ENCODE data around the gene PLEKHH1. TPM values are rescaled to one million over a fixed set of nuclear protein-coding genes. Genes with fewer than 3 reads are reported as not detected.

The PLEKHH1 gene
- total and polyA plus RNA-seq, 9 of the 15 experiments (the other 6 are each of a cell fraction or from before 2014, with no cell fraction given), result 0.76 to 5.9 (median 2.9) TPM

DNA sequence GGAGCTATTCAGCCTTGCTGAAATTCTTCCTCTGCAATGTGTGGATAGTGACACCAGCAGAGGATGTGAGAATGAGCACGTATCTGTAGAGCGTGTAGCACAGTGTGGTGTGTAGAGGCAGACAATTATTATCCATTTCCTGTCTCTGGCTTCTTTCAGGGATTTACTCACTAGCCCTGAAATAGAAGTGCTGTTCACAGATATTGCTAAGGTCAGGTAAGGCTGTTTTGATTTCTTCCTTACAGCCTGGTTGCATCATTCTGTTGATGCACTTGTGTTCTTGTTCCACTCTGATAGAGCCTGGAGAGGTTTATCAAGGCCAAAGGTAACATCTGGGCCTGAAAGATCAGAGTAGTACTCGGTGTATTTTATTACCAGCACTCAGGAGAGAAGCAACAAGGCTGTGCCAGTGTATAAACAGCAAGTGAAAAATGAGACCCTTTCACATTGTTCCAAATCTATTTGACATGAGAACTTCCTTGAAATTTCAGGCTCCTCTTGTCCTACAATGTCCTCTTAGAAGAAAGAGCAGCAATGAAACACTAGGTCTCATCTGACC lies 103.3 kb downstream of the PLEKHH1 start:
- FAIRE-seq (peak; percentile 86), ATAC-seq (peak; percentile 97), DNase-seq (ENCODE audit: extremely low read depth in 1 of 4, low spot score in 3 of 4) (peak; percentile 41 to 79 (median 60))
- ChIA-PET CTCF (ENCODE audit: low intra/inter-chr PET ratio) (no interaction called here), POLR2A (interaction anchor here (1.2 to 1.4 kb wide), 3 partner anchors 16 to 37 kb away, joined by 3 to 4 read pairs (median 3); partner anchors contain the start of gene PIGH)
- H3K36me3 ChIP-seq (ENCODE audit: control insufficient read depth, insufficient read depth, low read length), result peaks cover 3% of the 10 kb centered on the region; the same call in 1 of the 3 replicates
- intact Hi-C loops (cut with micrococcal nuclease) (loop anchor here (1.0 to 2.0 kb wide), 2 partner anchors 14 to 31 kb away; no protein-coding TSS in a partner anchor), in situ Hi-C loops (cut with MboI) (no loop called here)
- 7% methylated on average over 3 of the region's 3 CpGs for WGBS (ENCODE audit: insufficient coverage, low coverage, missing lambda C conversion rate)
- no peaks in the 10 kb centered on the region for H3K9me3 ChIP-seq (replicated peaks; ENCODE audit: control insufficient read depth, insufficient read depth, low read depth, low read length)
- no peaks in the 10 kb centered on the region for H3K9me1 ChIP-seq (ENCODE audit: control insufficient read depth, insufficient read depth, low read length)
- H2AFZ ChIP-seq (ENCODE audit: low read depth, low read length), result 0 out of 2 replicates have a peak overlapping the region, but pooled peaks have one; percentile 21
- peak overlapping the region; percentile 81; the same call in 2 of the 3 replicates for H3K27ac ChIP-seq (ENCODE audit: extremely low read depth, low read depth, low read length)
- peak overlapping the region in 1 of 2 experiments; percentile 61; a peak in 1 of 4 replicates for H3K9ac ChIP-seq (ENCODE audit: insufficient read depth in 1 of 2, low read depth in 2 of 2, low read length in 2 of 2)
- H3K4me2 ChIP-seq (ENCODE audit: insufficient read depth, low read length), result peak overlapping the region; percentile 50
- no peaks in the 10 kb centered on the region for H3K27me3 ChIP-seq (ENCODE audit: control insufficient read depth in 2 of 2, insufficient read depth in 2 of 2, low read length in 2 of 2)
- peaks cover 0 to 34% of the 10 kb centered on the region in 2 experiments; a peak in 3 of 5 replicates for H3K4me1 ChIP-seq (replicated peaks in 1 of 2; ENCODE audit: control insufficient read depth in 2 of 2, insufficient read depth in 2 of 2, low read length in 2 of 2)
- no peaks in the 10 kb centered on the region for H3K79me2 ChIP-seq (ENCODE audit: control insufficient read depth, insufficient read depth, low read length)
- no TSS peak for BruUV-seq (replicated peaks)
- H4K20me1 ChIP-seq (replicated peaks; ENCODE audit: control insufficient read depth, insufficient read depth, low read length), result no peaks in the 10 kb centered on the region
- no peak overlapping the region for H3K4me3 ChIP-seq
- TF ChIP-seq TRIM24 (IDR thresholded peaks at IDR 0.05), result peak; percentile 99
- no peak for TF ChIP-seq CBX8 (IDR thresholded peaks at IDR 0.05; ENCODE audit: borderline replicate concordance, extremely low read depth, low read depth, low read length, poor library complexity, severe bottlenecking)
- TF ChIP-seq SMARCC2 (IDR thresholded peaks at IDR 0.05; ENCODE audit: low read depth), result peak; percentile 60; the same call in 1 of the 2 replicates
- no peak for TF ChIP-seq HDGF (IDR thresholded peaks at IDR 0.05)
- TF ChIP-seq MEIS2 (IDR thresholded peaks at IDR 0.05; ENCODE audit: partially characterized antibody), result peak; percentile 66
- TF ChIP-seq RCOR1 (IDR thresholded peaks at IDR 0.05; ENCODE audit: borderline replicate concordance in 1 of 2, low read depth in 2 of 2, low read length in 2 of 2), result peak; percentile 94 to 100
- peak; percentile 49; the same call in 1 of the 2 replicates for TF ChIP-seq L3MBTL2 (IDR thresholded peaks at IDR 0.05)
- TF ChIP-seq MTA1 (IDR thresholded peaks at IDR 0.05; ENCODE audit: borderline replicate concordance), result peak; percentile 54; the same call in 1 of the 2 replicates
- peak; percentile 97 for TF ChIP-seq ATF7 (IDR thresholded peaks at IDR 0.05)
- TF ChIP-seq NR2C2 (CRISPR knock-in tag; IDR thresholded peaks at IDR 0.05), result no peak
- TF ChIP-seq NR2C2 (tag; IDR thresholded peaks at IDR 0.05), result peak; percentile 90
- TF ChIP-seq ZNF24 (IDR thresholded peaks at IDR 0.05), result 0 out of 2 replicates have a peak, but pooled peaks have one; percentile 7
- TF ChIP-seq ZFP1 (CRISPR knock-in tag; IDR thresholded peaks at IDR 0.05), result no peak
- TF ChIP-seq ASH1L (IDR thresholded peaks at IDR 0.05; ENCODE audit: borderline replicate concordance, low read depth, partially characterized antibody), result no peak
- TF ChIP-seq, protein P1, sequence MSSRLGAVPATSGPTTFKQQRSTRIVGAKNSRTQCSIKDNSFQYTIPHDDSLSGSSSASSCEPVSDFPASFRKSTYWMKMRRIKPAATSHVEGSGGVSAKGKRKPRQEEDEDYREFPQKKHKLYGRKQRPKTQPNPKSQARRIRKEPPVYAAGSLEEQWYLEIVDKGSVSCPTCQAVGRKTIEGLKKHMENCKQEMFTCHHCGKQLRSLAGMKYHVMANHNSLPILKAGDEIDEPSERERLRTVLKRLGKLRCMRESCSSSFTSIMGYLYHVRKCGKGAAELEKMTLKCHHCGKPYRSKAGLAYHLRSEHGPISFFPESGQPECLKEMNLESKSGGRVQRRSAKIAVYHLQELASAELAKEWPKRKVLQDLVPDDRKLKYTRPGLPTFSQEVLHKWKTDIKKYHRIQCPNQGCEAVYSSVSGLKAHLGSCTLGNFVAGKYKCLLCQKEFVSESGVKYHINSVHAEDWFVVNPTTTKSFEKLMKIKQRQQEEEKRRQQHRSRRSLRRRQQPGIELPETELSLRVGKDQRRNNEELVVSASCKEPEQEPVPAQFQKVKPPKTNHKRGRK (tag; IDR thresholded peaks at IDR 0.05), result no peak
- TF ChIP-seq CBX3 (IDR thresholded peaks at IDR 0.05; ENCODE audit: borderline replicate concordance in 1 of 2, low read length in 2 of 2), result peak in 1 of 2 experiments; percentile 77; a peak in 2 of 3 replicates
- 0 out of 2 replicates have a peak, but pooled peaks have one; percentile 34 for TF ChIP-seq PHF21A (IDR thresholded peaks at IDR 0.05; ENCODE audit: borderline replicate concordance, low read depth)
- no peak for TF ChIP-seq RUNX1 (IDR thresholded peaks at IDR 0.05; ENCODE audit: low read depth)
- TF ChIP-seq MAZ (CRISPR knock-in tag; conservative IDR thresholded peaks at IDR 0.05 in 1 of 2, IDR thresholded peaks at IDR 0.05 in 1 of 2), result peak; percentile 16 to 59; a peak in 1 of 4 replicates
- peak; percentile 22 for TF ChIP-seq NCOA4 (IDR thresholded peaks at IDR 0.05; ENCODE audit: partially characterized antibody)
- peak; percentile 99 for TF ChIP-seq TCF3 (CRISPR knock-in tag; IDR thresholded peaks at IDR 0.05)
- no peak for TF ChIP-seq ADNP (tag; IDR thresholded peaks at IDR 0.05)
- TF ChIP-seq ZNF232 (CRISPR knock-in tag; IDR thresholded peaks at IDR 0.05), result no peak

Data from K562 (cell line).